NCI-H1417 (cell line): ENCODE results near the gene LTO1.

ENCODE experiments used
- DNase-seq, 3 experiments: peaks; one replicate each; lab custom pipeline; 2025; lab: John Stamatoyannopoulos, UW

LTO1 gene, protein sequence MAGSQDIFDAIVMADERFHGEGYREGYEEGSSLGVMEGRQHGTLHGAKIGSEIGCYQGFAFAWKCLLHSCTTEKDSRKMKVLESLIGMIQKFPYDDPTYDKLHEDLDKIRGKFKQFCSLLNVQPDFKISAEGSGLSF

DNA sequence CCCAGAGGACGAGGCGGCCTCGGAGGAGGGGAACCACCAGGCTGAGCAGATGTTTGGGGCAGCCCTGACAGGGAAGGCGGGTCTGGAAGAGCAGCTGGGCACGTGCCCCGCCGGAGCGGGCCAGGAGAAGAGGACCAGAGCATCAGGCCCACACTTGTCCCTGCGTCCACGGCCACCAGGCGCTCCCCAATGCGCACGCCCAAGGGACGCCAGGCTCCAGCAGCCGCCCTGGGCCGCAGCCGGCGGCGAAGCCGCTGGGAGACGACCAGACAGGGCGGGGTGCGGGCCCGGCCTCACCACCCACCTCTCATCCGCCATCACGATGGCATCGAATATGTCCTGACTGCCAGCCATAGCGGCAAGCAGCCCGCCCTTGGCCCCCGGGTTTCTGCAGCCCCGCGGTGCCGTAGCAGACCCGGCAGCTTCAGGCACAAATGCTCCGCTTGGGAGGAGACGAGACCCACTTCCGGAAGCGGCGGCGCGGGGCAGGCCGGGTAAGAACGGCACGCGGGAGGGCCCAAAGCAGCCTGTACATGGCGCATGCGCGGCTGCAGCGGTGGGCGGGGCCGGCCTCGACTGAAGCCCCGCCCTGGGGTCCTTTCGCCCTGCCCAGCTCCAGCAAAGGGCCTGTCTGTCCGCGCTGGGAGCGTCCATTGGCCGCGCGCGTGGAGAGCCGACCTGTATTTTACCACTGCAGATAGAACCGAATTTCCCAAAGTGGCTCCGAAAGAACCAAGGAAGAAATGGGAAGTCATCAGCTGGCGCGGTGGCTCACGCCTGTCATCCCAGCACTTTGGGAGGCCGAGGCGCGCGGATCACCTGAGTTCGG is at the start of gene LTO1:
LTO1 (minus strand) TSS at position 468 of the 829 bp plus-strand sequence; CDS start at position 354, 114 bp downstream.
- peak; percentile 92 to 96 (median 93) for DNase-seq

DNA sequence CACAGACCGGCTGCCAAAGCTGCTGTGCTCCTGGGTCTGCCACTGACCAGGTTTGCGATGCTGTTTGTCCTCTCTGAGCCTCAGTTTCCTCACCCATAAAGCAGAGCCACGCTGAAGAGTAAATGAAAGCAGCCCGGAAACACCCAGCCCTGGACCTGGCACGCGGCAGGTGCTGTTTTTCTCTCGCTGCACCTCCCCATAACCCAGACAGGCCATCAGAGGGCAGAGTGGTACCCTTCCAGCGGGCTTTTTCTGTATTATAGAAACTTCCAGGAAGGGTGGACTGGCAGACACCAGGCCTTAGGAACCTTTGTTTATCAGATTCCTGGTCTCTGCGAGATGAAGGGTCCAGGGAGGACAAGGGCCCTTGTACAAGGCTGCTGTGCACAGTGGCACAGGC is 46.6 kb upstream of the LTO1 start:
- peak in 2 of 3 experiments; percentile 11 to 20 for DNase-seq

DNA sequence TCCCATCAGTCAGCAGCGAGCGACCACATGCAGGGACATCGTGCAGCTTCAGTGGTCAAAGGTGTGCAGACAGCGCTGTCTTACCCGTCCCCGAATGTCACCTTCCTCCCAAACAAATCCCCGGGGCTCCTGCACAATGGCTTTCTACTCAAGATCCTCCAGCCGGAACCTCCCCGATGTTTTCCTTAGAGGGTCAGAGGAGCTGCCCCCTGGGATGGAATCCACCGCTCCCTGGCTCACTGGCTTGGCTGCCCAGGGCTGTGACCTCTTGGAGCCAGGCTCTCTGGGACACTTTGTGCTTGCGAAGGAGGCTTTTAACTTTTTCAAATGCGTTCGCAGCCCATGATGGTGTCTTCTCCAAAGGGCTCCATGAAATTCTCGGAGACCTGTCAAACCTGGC is 46.0 kb upstream of the LTO1 start:
- DNase-seq, result peak in 1 of 3 experiments; percentile 30

DNA sequence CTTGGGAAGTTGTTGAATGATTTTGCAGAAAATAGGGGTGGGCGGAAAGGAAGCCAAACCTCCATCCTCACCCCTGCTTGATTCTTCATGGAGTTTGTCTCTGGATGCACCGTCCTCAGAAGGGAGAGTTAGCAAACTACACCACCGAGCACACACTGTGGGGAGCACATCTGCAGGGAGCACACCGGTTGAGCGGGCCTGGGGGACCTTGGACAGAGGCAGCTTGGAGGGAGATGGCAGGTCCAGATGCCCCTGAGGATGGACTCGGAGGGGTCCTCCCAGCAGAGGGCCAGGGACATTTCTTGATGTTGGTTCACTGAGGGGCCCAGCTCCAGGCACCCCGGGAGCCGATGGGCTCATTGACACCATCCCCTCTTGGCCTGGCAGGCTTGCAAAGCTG is 43.8 kb upstream of the LTO1 start:
- no peak for DNase-seq

DNA sequence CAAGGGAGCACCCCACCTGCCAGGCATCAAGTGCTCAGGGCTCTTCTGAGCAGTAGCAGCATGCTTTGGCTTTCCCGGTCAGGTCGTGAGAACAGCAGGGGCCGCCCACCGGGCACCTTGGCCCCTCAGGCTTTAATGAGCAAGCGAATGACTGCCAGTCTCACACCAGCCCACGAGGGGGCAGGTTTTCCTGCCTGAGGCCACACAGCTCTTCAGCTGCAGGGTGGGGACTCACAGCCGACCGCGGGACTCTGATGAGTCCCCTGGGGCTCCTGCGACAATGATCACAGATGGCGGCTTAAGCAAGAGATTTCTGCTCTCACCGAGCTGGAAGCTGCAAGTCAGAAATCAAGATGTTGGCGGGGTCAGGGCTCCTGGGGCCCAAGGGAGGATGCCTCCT is 43.0 kb upstream of the LTO1 start:
- peak; percentile 29 to 74 (median 62) for DNase-seq

DNA sequence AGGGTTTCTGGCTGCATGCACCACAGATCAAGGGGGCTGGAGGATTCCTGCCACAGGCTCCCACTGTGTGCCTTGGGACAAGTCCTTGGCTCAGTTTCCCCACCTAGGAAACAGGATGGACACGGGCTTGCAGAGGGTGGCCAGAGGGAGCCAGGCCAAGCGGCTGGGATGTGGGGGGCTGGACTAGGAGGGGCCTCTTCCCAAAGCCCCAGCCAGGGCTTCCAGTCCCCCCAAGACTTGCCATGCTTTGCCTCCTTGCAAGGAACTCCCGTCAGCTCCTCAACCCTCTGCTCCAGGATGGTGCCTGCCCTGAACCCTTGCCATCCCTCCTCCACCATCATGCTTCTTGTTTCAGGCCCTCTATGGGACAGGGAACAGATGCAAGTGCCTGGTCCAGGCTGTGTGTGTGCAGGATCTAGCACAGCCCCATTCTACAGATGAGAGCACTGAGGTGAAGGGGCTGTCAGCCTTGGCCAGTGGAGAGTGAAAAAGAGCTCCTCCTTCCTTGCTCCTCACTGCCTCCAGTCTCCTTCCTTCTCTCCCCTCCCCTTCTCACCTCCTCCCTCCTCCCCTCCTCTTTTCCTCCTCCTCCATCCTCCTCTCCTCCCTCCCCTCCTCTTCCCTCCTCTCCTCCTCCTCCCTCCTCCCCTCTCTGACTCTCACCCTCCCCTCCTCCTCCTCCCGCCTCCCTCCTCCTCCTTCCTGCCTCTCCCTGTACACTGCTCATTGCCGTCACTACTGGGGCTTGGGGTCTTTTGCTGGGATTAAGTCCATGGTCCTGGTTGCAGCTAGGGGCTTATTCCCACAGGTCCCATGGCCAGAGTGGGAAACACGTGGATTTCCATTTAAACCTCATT is 42.0 kb upstream of the LTO1 start:
- DNase-seq, result no peak

DNA sequence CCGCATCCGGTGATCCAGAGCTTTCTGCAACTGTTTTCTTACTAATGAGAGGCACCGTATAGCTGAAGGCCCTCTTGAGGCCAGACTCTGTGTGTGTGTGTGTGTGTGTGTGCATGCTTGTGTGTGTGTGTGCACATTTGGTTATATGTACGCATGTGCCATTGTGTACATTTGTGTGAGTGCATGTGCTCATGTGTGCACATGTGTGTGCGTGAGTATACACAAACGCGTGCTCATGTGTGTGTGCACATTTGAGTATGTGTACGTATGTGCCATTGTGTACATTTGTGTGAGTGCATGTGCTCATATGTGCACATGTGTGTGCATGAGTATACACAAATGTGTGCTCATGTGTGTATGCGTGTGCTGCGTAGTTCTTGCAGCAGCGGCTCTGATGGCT is 40.9 kb upstream of the LTO1 start:
- no peak for DNase-seq

DNA sequence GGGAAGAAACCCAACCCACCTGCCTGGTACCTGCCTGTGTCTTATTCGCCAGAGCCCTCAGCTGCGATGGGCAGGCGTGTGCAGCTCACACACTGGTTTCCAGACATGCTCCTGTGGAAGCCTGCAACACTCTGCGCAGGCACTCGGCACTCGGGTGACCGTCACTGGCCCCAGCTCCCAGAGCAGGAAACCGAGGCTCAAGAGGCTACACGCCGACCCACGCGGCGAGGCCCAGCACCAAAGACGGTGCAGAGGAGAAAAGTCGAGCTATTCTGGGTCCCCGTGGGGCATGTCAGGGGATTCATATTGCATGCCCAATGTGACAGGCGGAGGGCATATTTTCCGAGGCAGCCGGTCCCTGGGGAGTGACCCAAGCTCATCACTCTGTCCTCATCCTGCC is 40.3 kb upstream of the LTO1 start:
- no peak for DNase-seq

DNA sequence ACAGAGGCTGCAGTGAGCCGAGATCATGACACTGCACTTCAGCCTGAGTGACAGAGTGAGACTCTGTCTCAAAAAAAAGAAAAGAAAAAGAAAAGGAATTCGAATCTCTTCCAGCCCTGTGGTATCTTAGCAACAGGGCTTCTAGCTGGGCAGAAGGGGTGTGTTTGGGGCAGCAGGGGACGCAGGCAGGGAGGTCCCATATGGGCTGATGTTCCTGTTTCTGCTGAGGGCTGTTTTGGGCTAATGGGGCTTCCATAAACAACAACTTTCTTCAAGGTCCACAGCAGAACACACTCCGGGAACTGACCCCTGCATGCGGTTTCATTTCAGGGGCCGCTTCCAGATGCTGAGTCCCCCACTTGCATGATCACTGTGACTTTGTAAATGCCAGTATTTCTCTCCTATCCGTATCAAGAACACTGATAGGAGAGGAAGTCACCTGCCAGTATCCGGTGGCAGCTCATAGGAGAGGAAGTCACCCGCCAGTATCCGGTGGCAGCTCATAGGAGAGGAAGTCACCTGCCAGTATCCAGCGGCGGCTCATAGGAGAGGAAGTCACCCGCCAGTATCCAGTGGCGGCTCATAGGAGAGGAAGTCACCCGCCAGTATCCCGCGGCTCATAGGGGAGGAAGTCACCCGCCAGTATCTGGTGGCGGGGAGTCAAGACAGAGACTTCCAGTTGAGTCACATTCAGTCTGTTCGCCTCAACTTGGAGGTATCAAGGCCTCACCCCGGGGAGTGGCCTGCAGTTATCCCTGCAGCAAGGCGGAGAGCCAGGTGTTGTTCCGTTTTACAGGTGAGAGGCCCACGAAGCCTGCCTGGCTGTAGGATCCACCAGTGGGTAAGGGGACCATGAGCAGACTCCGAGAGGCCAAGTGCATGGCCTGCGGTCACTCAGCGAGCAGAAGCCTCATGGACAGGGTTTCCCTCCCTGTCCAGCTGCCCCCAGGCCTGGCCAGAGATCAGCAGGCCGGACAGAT is 37.0 kb upstream of the LTO1 start:
- DNase-seq, result peak in 1 of 3 experiments; percentile 14

DNA sequence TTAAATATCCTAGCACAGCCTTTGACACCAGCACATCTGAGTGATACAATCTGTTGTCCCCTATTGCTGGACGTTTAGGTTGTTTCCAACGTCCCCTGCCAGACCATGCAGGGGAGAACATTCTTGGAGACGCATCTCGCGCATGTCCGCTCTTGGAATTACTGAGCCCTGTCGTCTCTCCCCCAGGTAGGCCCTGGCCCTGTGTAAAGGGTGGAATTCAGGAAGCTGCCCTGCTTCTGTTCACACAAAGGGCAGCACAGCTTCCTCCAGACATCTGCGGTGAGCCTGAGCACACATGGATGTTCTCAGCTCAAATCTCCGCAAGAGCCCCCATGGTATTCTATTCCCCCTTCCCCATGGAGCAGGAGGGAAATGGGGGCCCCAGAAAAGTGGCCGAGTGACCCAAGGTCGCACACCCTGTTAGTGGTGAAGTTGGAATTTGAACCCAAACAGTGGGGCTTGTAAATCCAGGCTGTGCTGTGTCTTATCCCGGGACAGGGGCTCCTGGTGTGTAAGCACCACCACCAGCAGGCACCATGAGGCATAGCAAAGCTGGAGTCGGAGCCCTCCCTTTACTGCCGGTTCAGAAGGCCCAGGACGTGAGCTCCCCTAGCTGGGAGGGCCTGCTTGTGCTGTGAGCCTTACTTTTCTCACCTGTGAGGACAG is 33.7 kb upstream of the LTO1 start:
- no peak for DNase-seq

DNA sequence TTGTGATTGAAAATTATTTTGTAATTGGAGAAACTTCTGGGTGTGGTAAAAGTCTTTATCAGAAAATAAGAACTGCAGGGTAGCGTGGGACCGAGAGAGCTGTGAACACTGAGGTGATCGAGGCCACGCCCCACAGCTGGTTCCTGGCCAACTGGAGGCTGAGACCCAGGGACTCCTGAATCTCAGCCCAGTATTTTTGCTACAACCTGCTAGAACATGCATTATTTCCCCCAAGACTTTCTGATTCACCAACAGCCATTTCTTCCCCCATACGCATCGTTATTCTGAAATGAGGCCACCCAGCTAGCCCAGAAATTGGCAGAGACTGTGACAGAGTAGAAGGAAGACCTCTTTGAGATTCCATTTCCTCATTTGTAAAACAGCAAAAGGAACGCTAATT is 32.0 kb upstream of the LTO1 start:
- no peak for DNase-seq

DNA sequence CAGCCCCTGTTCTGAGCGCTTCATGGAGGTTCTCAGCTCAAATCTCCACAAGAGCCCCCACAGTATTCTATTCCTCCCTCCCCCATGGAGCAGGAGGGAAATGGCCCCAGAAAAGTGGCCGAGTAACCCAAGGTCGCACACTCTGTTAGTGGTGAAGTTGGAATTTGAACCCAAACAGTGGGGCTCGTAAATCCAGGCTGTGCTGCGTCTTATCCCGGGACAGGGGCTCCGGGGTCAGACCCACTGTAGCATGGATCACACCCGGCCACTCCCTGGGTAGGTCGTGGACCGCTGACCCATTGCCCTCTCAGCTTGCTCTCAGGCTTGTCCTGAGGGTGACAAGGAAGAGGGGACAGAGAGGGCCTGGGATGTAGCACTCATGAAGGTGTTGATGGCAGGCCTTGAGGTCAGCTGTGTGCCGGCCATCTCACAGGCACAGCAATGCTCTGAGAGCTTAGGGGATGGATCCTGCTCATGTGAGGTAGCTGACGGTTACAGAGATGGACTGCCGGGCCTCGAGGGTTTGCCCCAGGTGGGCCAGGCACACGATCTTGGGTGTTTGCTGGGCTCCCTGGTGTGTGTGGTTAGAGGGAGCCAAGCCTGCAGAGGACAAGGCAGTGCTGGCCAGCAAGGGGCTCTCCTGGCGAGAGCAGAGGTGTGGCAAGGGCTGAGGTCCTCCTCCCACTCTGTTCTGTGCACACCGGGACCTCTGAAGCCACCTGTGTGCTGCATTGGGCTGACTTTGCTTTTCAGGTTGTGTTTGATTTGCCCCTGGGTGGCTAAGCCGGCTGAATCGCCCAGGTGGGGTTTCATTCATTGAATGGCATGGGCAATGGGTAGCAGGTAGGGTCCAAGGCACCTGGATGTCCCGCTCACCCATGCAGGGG is 31.0 kb upstream of the LTO1 start:
- peak in 1 of 3 experiments; percentile 30 for DNase-seq

DNA sequence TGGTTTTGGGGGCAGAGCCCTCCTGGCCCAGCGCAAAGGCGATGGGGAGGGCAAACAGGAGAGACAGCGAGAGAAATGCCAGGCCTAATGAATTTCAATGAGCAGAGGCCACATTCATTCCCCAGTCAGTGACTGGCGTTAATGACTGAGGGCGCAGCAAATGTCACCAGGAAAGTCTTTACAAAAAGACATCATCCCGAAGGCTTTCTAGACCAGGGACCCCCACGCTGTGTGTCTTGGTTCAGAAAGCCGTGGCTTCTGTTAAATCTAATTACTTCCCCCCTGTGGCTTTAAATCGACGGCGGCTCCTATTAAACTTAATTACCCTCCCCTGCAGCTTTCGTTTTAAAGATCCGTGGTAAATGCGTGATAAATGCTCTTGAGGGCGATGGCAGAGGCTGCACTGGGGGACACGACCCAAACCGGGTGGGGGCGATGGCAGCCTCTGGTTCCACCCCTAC is 30.2 kb upstream of the LTO1 start:
- DNase-seq, result peak in 2 of 3 experiments; percentile 74 to 91

DNA sequence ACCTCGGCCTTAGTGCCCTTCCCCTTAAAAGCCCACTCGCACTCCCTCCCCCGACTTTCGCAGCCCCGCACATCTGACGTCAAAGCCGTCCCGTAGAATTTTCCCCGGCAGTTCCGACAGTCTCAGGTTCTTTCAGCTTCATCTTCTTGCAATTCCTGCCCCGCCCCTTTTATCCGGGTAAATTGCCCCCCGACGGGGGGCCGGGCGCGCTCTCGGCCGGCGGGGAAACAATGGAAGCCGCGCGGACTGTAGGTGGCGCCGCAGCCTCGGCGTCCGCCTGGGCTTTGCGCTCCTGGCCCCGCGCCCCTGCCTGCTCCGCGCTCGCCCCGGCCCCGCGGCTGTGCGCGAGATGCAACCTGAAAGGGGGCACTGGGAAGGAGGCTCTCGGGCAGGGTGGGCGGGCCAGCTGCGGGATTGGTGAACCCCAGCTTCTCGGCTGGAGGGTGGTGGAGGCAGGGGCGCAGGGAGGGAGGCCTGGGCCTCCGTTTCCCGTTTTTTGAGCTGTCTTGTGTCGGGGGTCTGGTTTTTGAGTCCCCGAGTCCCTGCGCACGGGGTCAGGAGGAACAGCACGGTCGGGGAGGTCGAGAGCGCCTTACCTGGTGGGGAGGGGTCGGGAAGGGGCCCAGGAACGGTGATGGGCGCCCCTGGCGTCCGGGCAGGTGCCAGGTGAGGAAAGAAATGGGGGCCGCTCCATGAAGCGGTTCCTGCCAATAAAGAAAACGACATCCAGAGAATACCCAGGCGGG is 29.5 kb upstream of the LTO1 start:
- DNase-seq, result peak in 2 of 3 experiments; percentile 62 to 78

DNA sequence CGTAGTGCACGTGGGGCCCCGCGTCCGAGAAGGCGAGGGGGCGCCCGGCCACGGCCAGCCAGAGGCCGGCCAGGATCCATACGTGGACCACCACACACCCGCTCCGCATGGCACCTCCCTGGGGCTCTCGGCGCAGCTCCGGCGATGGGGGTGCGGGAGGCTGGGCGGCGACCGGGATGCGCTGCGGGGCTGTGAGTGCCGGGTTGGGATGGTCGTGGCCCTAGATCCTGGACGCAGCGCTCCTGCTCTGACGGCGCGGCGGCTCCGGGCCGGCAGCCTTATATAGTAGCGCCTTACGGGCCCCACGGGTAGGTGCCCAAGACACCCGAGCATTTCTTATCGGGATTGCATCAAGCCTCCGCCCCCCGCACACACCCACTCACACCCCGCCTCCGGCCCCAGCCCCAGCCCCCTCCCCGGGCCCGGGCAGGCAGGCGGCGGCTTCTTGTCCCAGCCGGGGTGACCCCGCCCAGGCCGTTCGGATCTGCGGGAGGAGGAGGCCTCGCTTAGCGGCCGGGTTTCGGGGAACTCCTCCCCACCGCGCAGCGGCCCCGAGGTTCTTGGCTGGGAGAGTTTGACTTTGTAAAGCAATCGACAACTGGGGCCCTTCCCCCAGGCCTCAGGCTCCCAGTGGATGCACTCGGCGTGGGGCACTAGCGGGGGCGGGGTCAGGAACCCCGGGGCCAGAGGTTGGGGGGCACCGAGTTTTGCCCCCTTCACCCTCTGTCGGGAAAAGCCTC is 28.8 kb upstream of the LTO1 start, which contains the start of gene FGF19:
FGF19 (minus strand) TSS at position 255 of the 740 bp plus-strand sequence; CDS start at position 109, 146 bp downstream.
- peak in 1 of 3 experiments; percentile 29 for DNase-seq

DNA sequence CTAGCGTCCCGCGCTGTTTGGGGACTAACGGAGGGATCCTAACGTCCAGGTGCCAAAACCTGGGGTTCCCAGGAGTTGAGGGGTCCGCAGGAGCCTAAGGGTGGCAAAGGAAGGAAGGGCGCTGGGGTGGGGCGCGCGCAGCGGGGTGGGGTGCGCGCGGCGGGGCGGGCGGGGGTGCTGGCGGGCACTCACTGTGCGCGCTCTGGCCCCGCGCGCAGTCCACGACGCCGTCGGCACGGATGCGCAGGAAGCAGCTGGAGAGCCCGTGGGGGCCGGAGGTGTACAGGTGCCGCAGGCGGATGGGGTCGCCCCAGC is 28.3 kb upstream of the LTO1 start:
- no peak for DNase-seq

DNA sequence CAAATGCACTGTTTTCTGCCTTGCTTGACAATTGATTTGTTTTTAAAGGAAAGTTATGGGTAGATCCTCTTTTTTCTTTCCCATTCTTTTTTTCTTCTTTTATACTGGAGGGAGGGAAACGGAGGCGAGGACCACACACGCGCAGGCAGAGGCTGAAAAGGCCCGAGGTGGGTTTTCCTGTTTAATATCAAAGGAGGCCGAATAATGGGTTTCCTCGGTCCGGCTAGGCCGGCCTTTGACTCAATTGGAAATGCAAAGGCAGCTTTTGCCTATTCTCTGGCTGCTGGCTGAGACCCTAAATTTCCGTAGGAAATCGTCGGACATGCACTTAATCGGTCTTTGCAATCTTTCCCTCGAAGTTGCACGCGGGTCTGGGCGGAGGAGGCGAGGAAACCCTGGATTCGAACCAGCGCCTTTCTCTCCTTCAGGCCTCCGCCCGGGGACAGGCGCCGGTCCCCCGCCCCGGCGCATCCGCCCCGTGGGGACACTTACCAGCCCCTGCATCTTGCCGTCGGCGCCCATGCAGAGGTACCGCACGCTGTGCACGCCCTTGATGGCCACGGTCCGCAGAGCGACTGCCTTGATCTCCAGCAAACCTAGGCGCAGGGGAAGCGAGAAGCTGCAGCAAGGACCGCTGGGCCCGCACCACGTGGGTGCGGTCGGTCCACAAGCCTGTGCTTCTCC is 27.8 kb upstream of the LTO1 start:
- no peak for DNase-seq

DNA sequence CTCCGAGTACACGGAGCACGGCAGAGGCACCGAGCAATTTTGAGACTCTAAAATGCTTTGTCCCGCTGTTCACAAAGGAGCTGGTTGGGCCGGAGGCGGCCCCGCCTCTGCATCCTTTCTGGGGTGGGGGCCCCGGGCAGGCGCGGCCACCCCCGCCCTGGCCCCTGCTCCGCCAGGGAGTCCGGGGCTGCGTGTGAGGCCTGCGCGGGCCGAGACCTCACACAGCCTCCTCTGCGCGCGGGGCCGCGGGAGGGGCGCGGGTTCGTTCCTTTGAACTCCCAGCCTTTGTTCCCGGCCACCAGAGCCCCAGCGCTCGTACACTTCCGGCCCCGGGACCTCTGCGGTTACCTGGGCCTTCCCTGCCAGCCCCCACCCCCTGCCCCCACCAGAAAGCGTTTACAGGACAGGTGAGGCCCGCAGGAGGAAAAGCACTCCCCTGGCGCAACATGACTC is 27.1 kb upstream of the LTO1 start:
- no peak for DNase-seq
